Hepatocyte (in vitro differentiated cells): ENCODE results near the gene ZDHHC11B. TPM values are rescaled to one million over a fixed set of nuclear protein-coding genes. Genes with fewer than 3 reads are reported as not detected.
A peak's percentile ranks its signal among the peaks of the same experiment; 100 is the strongest.

ENCODE experiments used
- DNase-seq: peaks from one replicate; pipeline ENCODE4 v3.0.0-alpha.2; 2016; ENCODE audit warnings: low spot score
- H2AFZ ChIP-seq: fragments of 200-600 bp; sonication (generic); 2 replicates; pipeline ENCODE4 v1.6.0; 2016; ENCODE audit warnings: antibody characterized with exemption, mild to moderate bottlenecking
- H3K27ac ChIP-seq: fragments of 200-600 bp; sonication (generic); 2 replicates; pipeline ENCODE4 v1.5.1; 2016; ENCODE audit warnings: mild to moderate bottlenecking
- H3K27me3 ChIP-seq: fragments of 200-600 bp; sonication (generic); 2 replicates; pipeline ENCODE4 v1.6.1; 2016
- H3K36me3 ChIP-seq: fragments of 200-600 bp; sonication (generic); replicated peaks from 2 replicates; pipeline ENCODE4 v1.5.1; 2016; ENCODE audit warnings: low read depth; ENCODE audit not compliant: insufficient read depth
- H3K4me1 ChIP-seq: fragments of 200-600 bp; sonication (generic); 2 replicates; pipeline ENCODE4 v1.5.1; 2016; ENCODE audit warnings: mild to moderate bottlenecking, moderate library complexity; ENCODE audit not compliant: insufficient read depth
- H3K4me2 ChIP-seq: fragments of 200-600 bp; sonication (generic); 2 replicates; pipeline ENCODE4 v1.6.0; 2016
- H3K4me3 ChIP-seq: fragments of 200-600 bp; sonication (generic); 2 replicates; pipeline ENCODE4 v1.5.1; 2016; ENCODE audit warnings: mild to moderate bottlenecking
- H3K79me2 ChIP-seq: fragments of 200-600 bp; sonication (generic); 2 replicates; pipeline ENCODE4 v1.6.0; 2017; ENCODE audit warnings: mild to moderate bottlenecking
- H3K9me2 ChIP-seq: fragments of 200-600 bp; sonication (generic); replicated peaks from 2 replicates; pipeline ENCODE4 v1.6.0; 2017; ENCODE audit warnings: mild to moderate bottlenecking; ENCODE audit not compliant: insufficient read depth
- H3K9me3 ChIP-seq: fragments of 200-600 bp; sonication (generic); 2 replicates; pipeline ENCODE4 v1.5.1; 2016; ENCODE audit warnings: low read depth, mild to moderate bottlenecking
- H4K20me1 ChIP-seq: fragments of 200-600 bp; sonication (generic); 2 replicates; pipeline ENCODE4 v1.6.0; 2016; ENCODE audit warnings: mild to moderate bottlenecking; ENCODE audit not compliant: insufficient read depth, poor library complexity, severe bottlenecking
- EZH2 ChIP-seq: fragments of 200-600 bp; sonication (generic); IDR thresholded peaks from 2 replicates; pipeline ENCODE4 v1.6.1; 2016; ENCODE audit warnings: antibody characterized with exemption, mild to moderate bottlenecking, borderline replicate concordance
- EZH2phosphoT487 ChIP-seq: fragments of 200-600 bp; sonication (generic); IDR thresholded peaks from one replicate; pipeline ENCODE4 v1.6.1; 2018; ENCODE audit warnings: antibody characterized with exemption, mild to moderate bottlenecking, low read depth, moderate library complexity; ENCODE audit not compliant: unreplicated experiment, severe bottlenecking
- WGBS: methylation state at CpG from one replicate; pipeline ENCODE4 v1.1.6; 2016; ENCODE audit warnings: low lambda C conversion rate; ENCODE audit errors: missing lambda C conversion rate; 5-methylcytosine and 5-hydroxymethylcytosine counted together
- polyA plus RNA-seq: library from polyadenylated mRNA; unstranded; fragments of >200 nt; fragmentation: Nextera tagmentation; extraction: Ambion mirVana; gene quantifications from 2 replicates; pipeline ENCODE4 v1.2.1, GENCODE V29; 2016
- total RNA-seq: library from RNA; depleted of rRNA; stranded (reverse); fragments of >200 nt; gene quantifications from 2 replicates; pipeline ENCODE4 v1.2.3, GENCODE V29; 2014
- TF ChIP-seq, protein P1 (sequence below): fragments of 200-600 bp; sonication (generic); IDR thresholded peaks from 2 replicates; pipeline ENCODE4 v1.5.1; 2016; ENCODE audit warnings: antibody characterized with exemption, mild to moderate bottlenecking; ENCODE audit not compliant: poor library complexity

ZDHHC11B gene
- total and polyA plus RNA-seq, 2 experiments from 2014 or later: 0.83 to 1.3 TPM

DNA sequence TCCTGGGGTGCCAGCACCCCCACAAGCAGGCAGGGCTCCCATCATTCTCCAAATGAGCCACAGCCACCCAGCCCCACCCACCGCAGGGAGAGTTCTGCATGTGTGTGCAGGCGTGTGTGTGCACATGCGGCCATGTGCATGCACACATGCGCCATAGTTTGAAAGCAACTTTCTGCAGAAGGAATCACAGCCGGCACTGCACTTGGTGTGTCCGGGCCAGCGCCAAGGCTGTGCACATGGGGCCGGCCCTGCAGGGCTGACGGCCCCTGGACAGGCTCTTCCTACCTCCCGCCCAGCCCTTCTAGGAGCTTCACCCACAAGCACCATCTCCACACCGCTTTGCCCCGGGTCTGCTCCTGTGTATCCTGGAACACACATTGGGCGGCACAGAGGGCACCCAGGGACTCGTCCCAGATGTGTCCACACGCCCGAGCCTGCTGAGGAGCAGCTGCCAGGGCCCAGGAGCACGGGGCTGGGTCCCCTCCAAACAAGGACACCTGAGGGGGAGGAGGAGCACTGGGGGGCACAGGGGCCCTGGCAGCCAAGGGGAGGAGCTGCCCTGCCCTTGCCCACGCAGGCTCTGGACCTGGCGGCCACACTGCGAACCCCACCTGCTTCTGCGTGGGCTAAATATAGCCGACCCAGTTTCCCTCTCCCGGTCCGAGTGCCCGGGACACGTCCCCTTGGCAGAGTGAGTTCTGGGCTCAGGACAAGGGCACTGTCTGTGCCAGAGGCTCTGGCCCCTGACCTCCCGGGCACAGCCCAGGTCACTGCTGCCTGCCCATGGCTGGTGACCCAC, 110.5 kb downstream of the ZDHHC11B start:
- Histone ChIP-seq H3K36me3 (no peaks in the 10 kb centered on the region), H3K4me1 (peaks cover 18% of the 10 kb centered on the region), H3K79me2 (no peaks in the 10 kb centered on the region), H4K20me1 (no peaks in the 10 kb centered on the region), H3K4me2 (no peak overlapping the region), H3K27ac (no peak overlapping the region), H3K9me3 (no peaks in the 10 kb centered on the region), H2AFZ (no peak overlapping the region), H3K9me2 (no peaks in the 10 kb centered on the region), H3K27me3 (no peaks in the 10 kb centered on the region), H3K4me3 (no peak overlapping the region)
- 84% methylated on average over 18 of the region's 27 CpGs for WGBS
- TF ChIP-seq, protein P1, sequence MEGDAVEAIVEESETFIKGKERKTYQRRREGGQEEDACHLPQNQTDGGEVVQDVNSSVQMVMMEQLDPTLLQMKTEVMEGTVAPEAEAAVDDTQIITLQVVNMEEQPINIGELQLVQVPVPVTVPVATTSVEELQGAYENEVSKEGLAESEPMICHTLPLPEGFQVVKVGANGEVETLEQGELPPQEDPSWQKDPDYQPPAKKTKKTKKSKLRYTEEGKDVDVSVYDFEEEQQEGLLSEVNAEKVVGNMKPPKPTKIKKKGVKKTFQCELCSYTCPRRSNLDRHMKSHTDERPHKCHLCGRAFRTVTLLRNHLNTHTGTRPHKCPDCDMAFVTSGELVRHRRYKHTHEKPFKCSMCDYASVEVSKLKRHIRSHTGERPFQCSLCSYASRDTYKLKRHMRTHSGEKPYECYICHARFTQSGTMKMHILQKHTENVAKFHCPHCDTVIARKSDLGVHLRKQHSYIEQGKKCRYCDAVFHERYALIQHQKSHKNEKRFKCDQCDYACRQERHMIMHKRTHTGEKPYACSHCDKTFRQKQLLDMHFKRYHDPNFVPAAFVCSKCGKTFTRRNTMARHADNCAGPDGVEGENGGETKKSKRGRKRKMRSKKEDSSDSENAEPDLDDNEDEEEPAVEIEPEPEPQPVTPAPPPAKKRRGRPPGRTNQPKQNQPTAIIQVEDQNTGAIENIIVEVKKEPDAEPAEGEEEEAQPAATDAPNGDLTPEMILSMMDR: no peak
- TF ChIP-seq EZH2 (no peak), EZH2phosphoT487 (no peak)
- DNase-seq: no peak

DNA sequence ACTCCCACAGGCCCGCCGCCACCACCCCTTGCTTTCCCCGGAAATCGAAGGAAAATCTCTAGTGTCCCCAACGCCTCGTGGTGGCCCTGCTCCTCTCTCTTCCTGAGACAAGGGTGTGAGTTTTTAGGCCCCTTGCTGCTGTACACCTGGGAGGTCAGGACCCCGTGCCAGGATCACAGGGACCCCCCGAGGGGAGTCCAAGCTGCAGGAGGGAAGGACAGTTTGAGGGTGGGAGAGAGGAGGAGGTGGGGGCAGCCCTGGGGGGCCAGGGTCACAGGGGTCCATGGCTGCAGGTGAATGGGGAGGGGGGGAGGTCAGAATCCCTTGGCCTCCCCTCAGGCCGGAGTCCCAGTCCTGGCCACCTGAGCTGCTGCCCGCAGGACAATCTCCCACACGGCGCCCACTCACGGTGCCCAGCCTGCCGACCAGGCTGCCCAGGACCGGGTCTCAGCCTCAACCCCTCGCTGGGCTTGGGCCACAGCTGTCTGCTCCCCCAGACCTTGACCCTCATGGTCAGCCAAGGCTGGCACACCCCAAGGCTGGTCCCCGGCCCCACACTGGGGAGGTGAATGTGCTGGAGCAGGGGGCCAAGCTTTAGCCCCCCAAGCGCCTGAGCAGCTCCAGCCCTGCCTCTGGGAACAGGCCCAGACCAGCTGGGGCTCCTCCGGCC, 111.2 kb downstream of the ZDHHC11B start:
- TF ChIP-seq EZH2 (no peak), EZH2phosphoT487 (no peak)
- WGBS: 70% methylated on average over 17 of the region's 19 CpGs
- Histone ChIP-seq H3K4me2 (peak overlapping the region; percentile 81), H3K36me3 (no peaks in the 10 kb centered on the region), H4K20me1 (no peaks in the 10 kb centered on the region), H3K4me1 (peaks cover 18% of the 10 kb centered on the region), H3K27me3 (no peaks in the 10 kb centered on the region), H3K27ac (no peak overlapping the region), H3K79me2 (no peaks in the 10 kb centered on the region), H2AFZ (no peak overlapping the region), H3K9me2 (no peaks in the 10 kb centered on the region), H3K4me3 (no peak overlapping the region), H3K9me3 (no peaks in the 10 kb centered on the region)
- no peak for DNase-seq

DNA sequence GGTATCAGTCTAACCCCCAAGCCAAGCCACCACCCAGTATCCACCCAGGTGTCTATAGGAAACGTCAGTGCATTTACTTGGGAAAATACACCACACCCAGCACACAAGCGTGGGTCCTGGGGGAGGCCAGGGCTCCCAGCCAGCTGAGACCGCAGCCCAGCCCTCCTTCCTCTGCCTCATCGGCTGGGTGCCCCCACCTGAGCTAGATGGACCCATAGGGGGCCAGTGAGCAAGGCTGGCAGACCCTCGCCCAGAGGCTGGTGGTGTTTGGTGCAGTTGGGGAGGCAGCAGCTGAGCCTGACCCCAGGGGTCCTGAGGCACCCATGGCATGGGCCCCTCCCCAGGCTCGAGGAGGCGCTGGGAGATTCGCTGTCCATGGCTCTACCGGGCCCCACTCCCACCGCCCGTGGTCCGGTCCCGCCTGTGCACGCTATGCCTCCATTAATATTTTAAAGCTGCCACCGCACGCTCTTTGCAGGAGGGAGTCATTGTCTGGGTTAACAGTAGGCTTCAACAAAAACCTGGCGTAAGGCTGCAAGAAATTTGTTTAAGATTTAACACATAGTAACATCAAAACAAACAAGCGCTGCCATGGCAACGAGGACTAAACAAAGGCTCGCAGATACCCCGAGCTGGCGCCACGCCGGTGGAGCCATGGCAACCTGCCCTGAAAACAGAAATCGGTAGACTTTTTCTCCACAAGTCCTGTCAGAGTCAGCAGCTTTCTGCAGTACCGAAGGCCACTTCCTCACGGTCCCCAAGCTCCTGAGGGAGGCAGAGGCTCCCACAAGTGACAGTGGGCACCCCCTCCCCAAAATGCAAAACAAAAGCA, 112.0 kb downstream of the ZDHHC11B start:
- TF ChIP-seq, protein P1: no peak
- TF ChIP-seq EZH2 (no peak), EZH2phosphoT487 (no peak)
- no peak overlapping the region for H3K27ac ChIP-seq
- H3K79me2 ChIP-seq: no peaks in the 10 kb centered on the region
- no peaks in the 10 kb centered on the region for H3K9me3 ChIP-seq
- WGBS: 27% methylated on average over 27 of the region's 27 CpGs
- H3K9me2 ChIP-seq: no peaks in the 10 kb centered on the region
- peak overlapping the region; percentile 81 for H3K4me2 ChIP-seq
- no peaks in the 10 kb centered on the region for H4K20me1 ChIP-seq
- H3K4me1 ChIP-seq: peaks cover 18% of the 10 kb centered on the region
- H3K36me3 ChIP-seq: no peaks in the 10 kb centered on the region
- H2AFZ ChIP-seq: no peak overlapping the region
- DNase-seq: peak; percentile 93
- H3K4me3 ChIP-seq: no peak overlapping the region
- H3K27me3 ChIP-seq: no peaks in the 10 kb centered on the region
